Suprapubic skin (tissue), 4 donors: ENCODE measurements around the gene CACNG4.

Source experiments
- POLR2A ChIP-seq, 2 donors: fragments of 450-650 bp; IDR thresholded peaks; one replicate each; pipeline ENCODE4 v1.6.1; 2017; ENCODE audit warnings: antibody characterized with exemption in 2 of 2, mild to moderate bottlenecking in 2 of 2, moderate library complexity in 2 of 2
- POLR2AphosphoS5 ChIP-seq, 3 donors: sonication (generic); formaldehyde crosslinking; IDR thresholded peaks; one replicate each; pipeline ENCODE4 v1.6.1; 2017; ENCODE audit warnings: antibody characterized with exemption in 3 of 3
- TF ChIP-seq, protein P1 (sequence below), 2 donors: fragments of 200-600 bp in 1 of 2; fragments of 450-650 bp in 1 of 2; sonication (generic) in 1 of 2; IDR thresholded peaks; one replicate each; pipeline ENCODE4 v1.5.1; 2016 to 2019; ENCODE audit warnings: antibody characterized with exemption in 2 of 2, mild to moderate bottlenecking in 1 of 2, moderate library complexity in 1 of 2

DNA sequence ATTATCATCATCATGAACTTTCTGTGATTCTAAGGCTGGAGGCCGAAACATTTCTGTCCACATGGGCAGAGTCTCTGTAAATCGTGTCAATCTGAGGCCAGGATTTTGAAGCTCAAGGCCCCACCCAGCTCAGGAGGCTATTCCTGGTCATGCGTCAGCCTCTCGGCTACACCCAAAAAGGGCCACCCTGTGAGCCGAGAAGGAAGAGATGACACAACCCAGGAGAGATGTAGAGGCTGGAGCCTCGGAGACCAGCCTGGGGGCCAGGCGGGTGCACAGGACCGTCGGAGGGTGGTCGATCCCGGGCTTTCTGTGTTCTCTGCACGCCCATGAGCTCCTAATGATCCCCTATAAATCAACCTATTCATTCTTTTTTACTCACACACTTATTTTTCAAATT is 78.8 kb downstream of the CACNG4 start:
- TF ChIP-seq, protein P1, sequence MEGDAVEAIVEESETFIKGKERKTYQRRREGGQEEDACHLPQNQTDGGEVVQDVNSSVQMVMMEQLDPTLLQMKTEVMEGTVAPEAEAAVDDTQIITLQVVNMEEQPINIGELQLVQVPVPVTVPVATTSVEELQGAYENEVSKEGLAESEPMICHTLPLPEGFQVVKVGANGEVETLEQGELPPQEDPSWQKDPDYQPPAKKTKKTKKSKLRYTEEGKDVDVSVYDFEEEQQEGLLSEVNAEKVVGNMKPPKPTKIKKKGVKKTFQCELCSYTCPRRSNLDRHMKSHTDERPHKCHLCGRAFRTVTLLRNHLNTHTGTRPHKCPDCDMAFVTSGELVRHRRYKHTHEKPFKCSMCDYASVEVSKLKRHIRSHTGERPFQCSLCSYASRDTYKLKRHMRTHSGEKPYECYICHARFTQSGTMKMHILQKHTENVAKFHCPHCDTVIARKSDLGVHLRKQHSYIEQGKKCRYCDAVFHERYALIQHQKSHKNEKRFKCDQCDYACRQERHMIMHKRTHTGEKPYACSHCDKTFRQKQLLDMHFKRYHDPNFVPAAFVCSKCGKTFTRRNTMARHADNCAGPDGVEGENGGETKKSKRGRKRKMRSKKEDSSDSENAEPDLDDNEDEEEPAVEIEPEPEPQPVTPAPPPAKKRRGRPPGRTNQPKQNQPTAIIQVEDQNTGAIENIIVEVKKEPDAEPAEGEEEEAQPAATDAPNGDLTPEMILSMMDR (IDR thresholded peaks at IDR 0.05), result no peak
- no peak for TF ChIP-seq POLR2A (IDR thresholded peaks at IDR 0.05)
- no peak for TF ChIP-seq POLR2AphosphoS5 (IDR thresholded peaks at IDR 0.05)
